Kidney (tissue), 14 donors: ENCODE data around the gene EIF4G3. TPM values are rescaled to one million over a fixed set of nuclear protein-coding genes. Genes with fewer than 3 reads are reported as not detected.
"Not testable (repeated sequence)": the region's sequence is repeated elsewhere in the genome, so short reads cannot be mapped to it uniquely, and the experiment has no call there.

Experiments used
- DNase-seq, 5 donors: peaks; one replicate each; pipeline ENCODE4 v3.0.0-alpha.2; 2013 to 2020
- FAIRE-seq: peaks from 2 replicates; lab custom pipeline; 2012; peaks lifted over from hg19 to GRCh38; lab: Jason Lieb, UNC
- H3K27ac ChIP-seq, 2 donors: one replicate each; pipeline ENCODE4 v1.7.0; 2013; ENCODE audit warnings: low read depth in 2 of 2, low read length in 2 of 2, inconsistent platforms in 1 of 2
- H3K27me3 ChIP-seq: one replicate; pipeline ENCODE4 v1.7.1; 2013; ENCODE audit warnings: low read length, inconsistent platforms; ENCODE audit not compliant: control insufficient read depth, insufficient read depth
- H3K36me3 ChIP-seq, 3 donors: one replicate each; pipeline versions ENCODE4 v1.7.0 to v1.7.1; 2013; ENCODE audit warnings: low read length in 3 of 3, control low read depth in 1 of 3, inconsistent platforms in 1 of 3; ENCODE audit not compliant: insufficient read depth in 3 of 3, control insufficient read depth in 2 of 3
- H3K4me1 ChIP-seq, 3 donors: one replicate each; pipeline versions ENCODE4 v1.7.0 to v1.7.1; 2013; ENCODE audit warnings: low read length in 3 of 3, inconsistent platforms in 1 of 3, low read depth in 1 of 3; ENCODE audit not compliant: control insufficient read depth in 2 of 3, insufficient read depth in 2 of 3
- H3K4me3 ChIP-seq, 3 donors: one replicate each; pipeline versions ENCODE4 v1.7.0 to v1.8.1; 2013; ENCODE audit warnings: low read length in 3 of 3, control low read depth in 1 of 3, inconsistent platforms in 1 of 3
- H3K9ac ChIP-seq, 3 donors: one replicate each; pipeline versions ENCODE4 v1.7.0 to v1.7.1; 2013; ENCODE audit warnings: low read length in 3 of 3, control low read depth in 1 of 3, inconsistent platforms in 1 of 3
- H3K9me3 ChIP-seq, 3 donors: one replicate each; pipeline versions ENCODE4 v1.7.0 to v1.7.1; 2013; ENCODE audit warnings: low read length in 3 of 3, control low read depth in 1 of 3, inconsistent platforms in 1 of 3; ENCODE audit not compliant: control insufficient read depth in 2 of 3, insufficient read depth in 1 of 3
- CTCF ChIP-seq: IDR thresholded peaks from 3 replicates; pipeline ENCODE4 v1.5.1; 2012; ENCODE audit warnings: mild to moderate bottlenecking, moderate library complexity, borderline replicate concordance; ENCODE audit not compliant: insufficient read depth; ENCODE audit errors: extremely low read depth
- intact Hi-C: fragments of 100-400 bp; cut with DNase I; formaldehyde crosslinking; loops from one replicate; pipeline ENCODE4 v1.11.1; 2022
- polyA plus RNA-seq: library from polyadenylated mRNA; stranded (reverse); fragments of 350-450 nt; fragmentation: Illumina TruSeq; extraction: RNeasy Lipid Tissue Mini Kit (QIAGEN cat#74804); gene quantifications from one replicate; pipeline ENCODE4 v1.2.3, GENCODE V29; 2014; ENCODE audit warnings: low read depth, low replicate concordance; ENCODE audit not compliant: insufficient read depth
- total RNA-seq: library from RNA; stranded (reverse); fragmentation: NEBNext Ultra II Directional; extraction: Animal tissue kit (Norgen Biotek cat#: 25700); gene quantifications from one replicate; pipeline ENCODE4 v1.2.1, GENCODE V29; 2021
- donor health status: control.
- donor health status: control.
- donor health status: control.
- donor health status: control.
- donor health status: control.
- donor health status: DM: yes; HTN: yes; CAD: no.
- donor health status: Normal renal cell carcinoma (clear cell type).

EIF4G3 gene
- total and polyA plus RNA-seq, 2 donors from 2014 or later, result 14.8 to 61.6 TPM

- Histone ChIP-seq H3K9me3 (no peaks in the 10 kb centered on the region), H3K4me1 (no peaks in the 10 kb centered on the region), H3K4me3 (no peak overlapping the region), H3K36me3 (no peaks in the 10 kb centered on the region), H3K27ac (no peak overlapping the region), H3K27me3 (no peaks in the 10 kb centered on the region), H3K9ac (no peak overlapping the region)
- DNase-seq (no peak), FAIRE-seq (no peak)
- TF ChIP-seq CTCF, result no peak
- intact Hi-C loops, result loop anchor here (10.0 kb wide), 1 partner anchor 504 kb away; no protein-coding TSS in a partner anchor
Measured at GRCh38 chr1:21198929-21199328, 22.2 kb upstream of the EIF4G3 start.

GRCh38 chr1:21192871-21193270 lies 16.2 kb upstream of the EIF4G3 start:
- Histone ChIP-seq H3K9me3 (no peaks in the 10 kb centered on the region), H3K27me3 (no peaks in the 10 kb centered on the region), H3K9ac (no peak overlapping the region), H3K36me3 (no peaks in the 10 kb centered on the region), H3K4me3 (no peak overlapping the region), H3K4me1 (no peaks in the 10 kb centered on the region), H3K27ac (no peak overlapping the region)
- FAIRE-seq (no peak), DNase-seq (no peak)
- no peak for TF ChIP-seq CTCF
- intact Hi-C loops, result loop anchor here (10.0 kb wide), 1 partner anchor 498 kb away; no protein-coding TSS in a partner anchor

DNA sequence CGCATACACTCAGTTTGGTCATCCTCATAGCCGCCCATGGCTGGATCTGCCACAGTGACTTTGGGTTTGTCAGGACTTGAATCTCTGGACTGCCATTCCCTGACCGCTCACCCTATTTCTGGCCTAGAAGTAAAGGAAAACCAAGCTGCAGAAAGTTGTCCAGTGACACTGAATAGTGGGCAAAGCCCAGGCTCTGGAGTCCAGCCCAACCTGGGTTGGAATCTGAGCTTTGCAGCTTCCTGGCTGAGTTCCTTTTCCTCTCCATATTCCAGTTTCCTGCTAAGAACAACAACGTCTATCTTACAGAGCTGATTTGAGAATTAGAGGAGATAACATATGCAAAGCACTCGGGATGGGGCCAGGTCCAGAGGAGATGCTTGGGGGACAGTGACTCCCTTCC lies 15.6 kb upstream of the EIF4G3 start:
- Histone ChIP-seq H3K9me3 (no peaks in the 10 kb centered on the region), H3K4me3 (no peak overlapping the region), H3K27ac (no peak overlapping the region), H3K9ac (no peak overlapping the region), H3K36me3 (no peaks in the 10 kb centered on the region), H3K27me3 (no peaks in the 10 kb centered on the region), H3K4me1 (no peaks in the 10 kb centered on the region)
- intact Hi-C loops, result loop anchor here (10.0 kb wide), 1 partner anchor 497 kb away; no protein-coding TSS in a partner anchor
- DNase-seq, result peak in 1 of 5 donors; percentile 20
- FAIRE-seq, result no peak
- no peak for TF ChIP-seq CTCF

- not testable (repeated sequence) for H3K27ac ChIP-seq, H3K4me3 ChIP-seq, H3K9ac ChIP-seq, DNase-seq, H3K9me3 ChIP-seq, H3K4me1 ChIP-seq, FAIRE-seq, H3K36me3 ChIP-seq, H3K27me3 ChIP-seq
- intact Hi-C loops, result loop anchor here (10.0 kb wide), 1 partner anchor 496 kb away; no protein-coding TSS in a partner anchor
Measured at GRCh38 chr1:21190771-21191170, 14.1 kb upstream of the EIF4G3 start.
